HG02970 (cell line): Measurements from ENCODE around the gene NGFR.
"Not testable (repeated sequence)": the region's sequence is repeated elsewhere in the genome, so short reads cannot be mapped to it uniquely, and the experiment has no call there.

Experiments
- ATAC-seq: cut with Tn5 transposase; IDR thresholded peaks from one replicate; pipeline ENCODE4 v1.9.1; 2021; ENCODE audit warnings: mild to moderate bottlenecking, moderate library complexity, moderate number of reproducible peaks; ENCODE audit not compliant: unreplicated experiment, low FRiP score

Gene NGFR

DNA sequence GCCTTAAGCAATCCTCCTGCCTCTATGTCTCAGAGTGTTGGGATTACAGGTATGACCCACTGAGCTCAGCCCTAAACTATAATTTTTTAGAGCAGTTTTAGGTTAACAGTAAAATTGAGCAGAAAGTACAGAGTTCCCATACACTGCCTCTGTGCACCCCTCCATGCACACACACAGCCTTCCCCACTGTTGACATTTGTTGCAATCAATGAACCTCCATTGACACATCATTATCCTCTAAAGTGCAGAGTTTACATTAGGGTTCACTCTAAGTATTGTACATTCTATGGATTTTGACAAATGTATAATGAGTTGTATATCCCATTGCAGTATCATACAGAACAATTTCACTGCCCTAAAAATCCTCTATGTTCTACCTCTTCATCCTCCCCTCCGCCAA is 35.0 kb downstream of the NGFR start:
- ATAC-seq: no peak

DNA sequence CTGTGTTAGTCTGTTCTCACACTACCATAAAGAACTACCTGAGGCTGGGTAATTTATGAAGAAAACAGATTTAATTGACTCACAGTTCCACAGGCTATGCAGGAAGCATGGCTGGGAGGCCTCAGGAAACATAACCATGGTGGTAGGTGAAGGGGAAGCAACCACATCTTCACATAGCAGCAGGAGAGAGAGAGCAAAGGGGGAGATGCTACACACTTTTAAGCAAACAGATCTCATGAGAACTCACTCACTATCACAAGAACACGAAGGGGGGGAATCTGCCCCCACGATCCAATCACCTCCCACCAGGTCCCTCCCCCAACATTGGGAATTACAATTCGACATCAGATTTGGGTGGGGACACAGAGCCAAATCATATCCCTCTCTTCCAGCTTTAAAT is 48.8 kb downstream of the NGFR start:
- no peak for ATAC-seq

DNA sequence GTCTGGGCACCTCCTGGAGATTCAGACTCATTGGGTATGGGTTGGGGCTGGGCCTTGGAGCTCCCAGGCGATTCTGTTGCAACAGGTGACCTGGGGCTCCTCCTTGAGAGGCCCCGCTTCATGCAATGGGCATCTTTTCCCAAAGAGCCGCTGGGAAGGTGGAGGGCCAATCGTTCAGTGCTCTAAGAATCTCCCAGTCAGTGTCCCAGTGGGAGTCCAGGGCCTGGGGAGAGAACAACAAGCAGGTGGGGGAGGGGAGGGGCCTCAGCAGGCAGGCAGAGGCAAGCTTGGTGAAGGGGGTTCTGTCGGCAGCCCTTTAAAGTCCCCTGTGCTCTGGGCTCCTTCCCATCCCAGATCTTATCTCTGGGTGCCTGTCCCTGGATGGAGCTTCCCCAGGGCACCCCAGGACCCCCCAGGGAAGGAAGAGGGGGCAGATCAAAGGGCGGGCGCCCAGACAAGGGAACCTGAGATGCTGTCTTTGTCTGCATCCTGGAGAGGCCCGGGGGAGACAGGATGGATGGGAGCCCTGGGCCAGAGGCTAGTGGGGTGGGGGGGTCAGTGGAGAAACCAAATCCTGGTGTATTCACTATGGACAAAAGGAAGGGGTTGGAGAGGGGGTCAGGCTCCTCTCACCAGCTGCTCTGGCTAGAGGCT is 50.0 kb downstream of the NGFR start:
- ATAC-seq: no peak

DNA sequence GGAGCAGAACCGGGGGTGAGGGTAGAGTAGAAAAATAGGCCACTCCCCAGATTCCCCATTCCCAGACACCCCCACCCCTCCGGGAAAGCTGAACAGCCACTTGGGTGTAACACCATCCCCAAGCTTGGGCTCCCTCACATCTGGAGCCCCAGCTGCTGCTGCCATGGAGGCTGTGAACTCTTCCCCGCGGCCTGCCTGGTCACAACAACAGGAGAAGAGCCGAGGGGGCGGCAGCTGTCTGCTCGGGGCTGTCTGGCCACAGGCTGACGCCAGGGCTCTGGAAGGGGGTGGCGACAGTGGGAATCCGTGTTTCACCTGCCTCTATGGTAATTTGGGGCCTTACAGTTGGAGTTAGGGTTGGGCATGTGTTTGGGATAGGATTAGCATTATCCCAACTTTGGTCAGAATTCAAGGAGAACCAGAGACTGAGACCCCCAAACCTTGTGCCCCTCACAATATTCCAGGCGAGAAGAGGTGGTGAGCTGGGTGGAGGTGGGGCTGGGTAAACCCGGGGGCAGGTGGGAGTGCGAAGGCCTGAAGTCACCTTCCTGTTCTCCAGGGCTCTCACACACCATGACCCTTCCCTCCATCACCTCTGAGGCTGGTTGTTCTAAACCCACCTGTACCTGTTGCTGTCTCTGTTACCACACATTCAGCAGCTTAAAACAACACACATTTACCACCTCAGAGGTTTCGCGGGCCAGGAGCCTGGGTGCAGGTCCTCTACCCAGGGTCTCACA is 50.9 kb downstream of the NGFR start:
- ATAC-seq: no peak

DNA sequence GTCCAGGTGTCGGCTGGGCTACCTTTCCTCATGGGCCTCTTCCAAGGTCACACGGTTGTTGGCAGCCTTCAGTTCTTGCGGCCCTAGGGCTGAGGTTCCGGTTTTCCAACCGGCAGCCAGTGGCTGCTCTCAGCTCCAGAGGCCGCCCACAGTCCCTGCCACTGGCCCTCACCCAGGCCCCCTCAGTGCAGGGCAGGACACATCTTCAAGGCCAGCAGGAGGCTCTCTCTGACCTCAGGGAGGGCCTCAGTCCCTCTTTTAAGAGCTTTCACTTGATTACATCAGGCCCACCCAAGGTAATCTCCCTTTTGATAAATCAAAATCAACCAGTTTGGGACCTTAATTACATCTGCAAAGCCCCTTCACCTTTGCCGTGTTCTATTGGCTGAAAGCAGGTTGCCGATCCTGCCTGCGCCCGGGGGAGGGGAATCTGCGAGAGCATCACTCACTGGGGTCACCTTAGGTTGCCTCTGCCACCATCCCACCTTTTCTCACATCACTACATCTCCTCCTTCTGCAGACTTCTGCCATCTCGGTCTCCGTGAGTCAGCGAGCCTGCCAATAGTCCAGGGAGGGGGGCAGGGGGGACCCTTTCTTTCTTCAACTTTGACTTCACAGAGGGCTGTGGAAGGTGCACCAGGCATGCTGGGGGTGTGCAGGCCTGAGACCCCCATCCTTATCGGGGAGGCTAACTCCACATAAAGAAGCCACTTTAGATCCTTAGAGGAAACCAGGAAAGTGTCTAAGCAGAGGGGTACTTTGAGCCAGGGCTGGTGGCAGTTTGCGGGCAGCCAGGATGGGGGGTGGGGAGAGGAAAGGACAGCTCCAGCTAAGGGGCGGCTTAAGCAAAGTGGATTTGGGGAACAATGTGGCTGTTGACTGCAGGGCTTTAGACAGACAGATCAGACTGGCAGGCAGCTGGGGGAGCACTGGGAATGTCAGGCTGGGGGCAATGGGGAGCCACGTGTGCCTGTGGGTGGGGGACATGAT is 51.7 kb downstream of the NGFR start:
- ATAC-seq: no peak

DNA sequence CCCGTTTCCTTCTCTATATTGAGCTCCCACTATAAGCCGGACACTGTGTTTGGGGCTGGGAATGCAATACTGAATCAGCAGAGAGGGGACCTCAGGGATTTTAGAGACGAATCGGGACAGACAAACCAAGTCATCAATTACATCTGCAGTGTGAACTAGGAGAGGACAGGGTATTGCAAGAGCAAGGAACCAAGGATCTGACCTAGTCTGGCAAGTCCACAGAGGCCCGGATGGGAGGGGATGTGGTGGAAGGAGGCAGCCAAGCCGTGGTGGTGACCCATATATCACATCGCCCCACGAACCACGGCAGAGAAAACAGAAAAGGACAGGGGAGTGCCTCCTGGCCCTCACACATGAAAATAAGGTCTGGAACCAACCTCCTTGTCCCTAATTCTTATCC is 52.5 kb downstream of the NGFR start:
- ATAC-seq: no peak

DNA sequence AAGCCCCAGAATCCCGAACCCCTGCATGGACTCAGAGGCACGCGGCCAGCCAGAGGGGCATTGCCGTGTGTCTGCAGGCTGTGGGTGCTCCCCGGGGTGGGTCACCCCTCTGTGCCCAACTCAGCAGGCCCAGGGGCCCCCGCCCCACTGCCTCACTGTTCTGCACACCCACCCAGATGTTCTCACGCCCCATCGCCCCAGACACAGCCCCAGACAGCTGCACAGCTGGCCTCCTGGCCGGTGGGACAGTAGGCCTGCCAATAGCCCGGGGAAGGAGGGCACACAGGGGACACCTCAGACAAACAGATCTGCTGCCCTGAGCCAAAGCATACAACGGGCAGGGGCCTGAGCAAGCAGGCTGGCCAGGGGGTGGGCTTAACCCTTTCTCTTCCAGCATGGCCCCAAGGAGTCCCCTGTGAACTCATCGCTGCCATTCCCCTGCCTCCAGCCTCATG is 53.0 kb downstream of the NGFR start:
- ATAC-seq: no peak

DNA sequence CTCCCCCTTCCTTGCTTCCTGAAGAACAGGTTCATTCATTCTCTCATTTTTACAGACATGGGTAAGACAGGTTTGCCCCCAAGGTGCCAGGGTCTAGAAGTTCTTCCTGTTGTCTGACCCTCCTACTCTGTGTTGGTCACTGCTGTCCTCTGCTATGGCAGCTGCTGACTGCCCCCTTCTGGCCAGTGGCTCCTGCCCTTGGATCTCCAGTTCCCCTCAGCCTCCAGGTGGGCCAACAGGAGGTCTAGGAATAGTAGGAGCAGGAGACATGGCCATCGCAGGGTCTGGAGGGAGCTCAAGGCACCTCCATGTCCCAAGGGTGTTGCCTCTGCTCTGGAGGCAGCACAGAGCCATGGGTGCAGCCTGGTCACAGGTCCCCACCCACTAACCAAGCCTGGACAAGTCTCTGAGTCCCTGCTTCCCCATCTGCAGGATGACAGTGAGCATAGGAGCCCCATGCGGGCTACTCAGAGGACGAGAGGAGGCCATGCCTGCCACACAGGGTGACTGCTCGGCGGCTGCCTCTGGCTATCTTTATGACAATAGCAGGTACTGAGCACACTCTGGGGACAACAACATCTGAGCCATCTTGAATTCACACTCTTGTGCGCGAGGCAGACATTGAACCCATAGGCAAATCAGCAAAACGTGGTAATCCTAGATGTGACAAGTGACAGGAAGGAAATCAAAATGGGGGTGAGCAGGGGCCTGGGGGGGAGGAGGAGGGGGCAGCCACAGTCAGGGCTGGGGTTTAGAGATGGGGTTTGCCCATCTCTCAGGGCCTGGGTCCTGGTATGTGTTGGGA is 53.6 kb downstream of the NGFR start:
- no peak for ATAC-seq

DNA sequence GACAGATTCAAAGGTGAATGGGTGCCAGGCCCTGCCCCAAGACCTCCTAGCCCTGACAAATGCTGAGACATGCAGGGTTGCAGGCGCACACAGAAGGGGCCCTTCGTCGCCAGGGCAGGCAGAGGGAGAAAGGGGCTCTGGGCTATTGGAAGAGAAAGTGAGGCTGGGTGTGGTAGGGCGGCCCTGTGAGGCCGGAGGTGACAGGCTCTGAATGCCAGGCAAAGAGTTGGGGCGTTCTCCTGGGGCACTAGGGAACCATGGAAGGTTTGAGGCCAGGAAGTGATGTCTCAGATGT is 54.2 kb downstream of the NGFR start:
- no peak for ATAC-seq

DNA sequence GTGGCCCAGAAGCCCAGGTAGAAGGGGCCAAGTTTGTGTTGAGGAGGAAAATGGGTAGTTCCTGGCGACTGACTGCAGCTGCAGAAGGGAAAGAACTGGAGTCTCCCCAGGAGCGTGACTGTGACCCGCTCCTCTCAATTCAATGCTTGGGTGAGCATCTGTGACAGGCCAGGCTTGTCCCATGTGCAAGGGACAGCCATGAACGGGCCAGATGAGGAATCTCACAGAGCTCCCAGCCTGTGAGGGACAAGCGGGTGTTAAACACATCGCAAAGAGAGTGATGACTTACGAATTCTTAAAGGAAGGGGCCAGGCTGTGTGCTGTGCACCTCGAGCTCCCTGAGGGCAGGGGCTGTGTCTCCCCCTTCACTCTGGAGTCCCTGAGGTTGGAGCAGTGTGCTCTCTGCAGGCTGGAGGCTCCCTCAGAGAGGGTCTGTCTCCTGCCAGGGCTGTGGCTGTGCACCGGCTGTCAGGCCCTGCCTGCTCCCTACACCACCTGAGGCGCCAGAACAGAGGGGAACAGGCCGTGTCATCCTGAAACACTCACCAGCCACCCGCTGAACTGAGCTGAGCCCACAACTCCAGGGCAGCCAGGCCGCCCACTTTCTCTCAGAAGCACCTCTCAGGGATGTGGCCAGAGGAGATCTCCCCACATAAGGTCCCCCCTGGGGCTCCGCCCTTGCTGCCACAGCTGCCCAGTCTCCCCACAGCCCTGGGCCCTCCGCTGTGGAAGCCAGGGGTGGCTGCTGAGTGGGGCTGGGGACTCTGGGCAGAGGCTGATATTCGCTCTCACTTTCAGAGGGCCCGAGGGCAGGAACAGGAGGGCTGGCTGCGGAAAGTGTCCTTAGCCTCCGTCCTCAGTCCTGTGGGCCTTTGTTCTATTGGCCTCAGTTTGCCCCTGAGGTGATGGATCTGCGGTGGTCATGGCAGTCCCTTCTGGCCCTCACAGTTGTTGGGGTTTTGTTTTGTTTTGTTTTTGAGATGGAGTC is 54.9 kb downstream of the NGFR start:
- ATAC-seq: no peak

DNA sequence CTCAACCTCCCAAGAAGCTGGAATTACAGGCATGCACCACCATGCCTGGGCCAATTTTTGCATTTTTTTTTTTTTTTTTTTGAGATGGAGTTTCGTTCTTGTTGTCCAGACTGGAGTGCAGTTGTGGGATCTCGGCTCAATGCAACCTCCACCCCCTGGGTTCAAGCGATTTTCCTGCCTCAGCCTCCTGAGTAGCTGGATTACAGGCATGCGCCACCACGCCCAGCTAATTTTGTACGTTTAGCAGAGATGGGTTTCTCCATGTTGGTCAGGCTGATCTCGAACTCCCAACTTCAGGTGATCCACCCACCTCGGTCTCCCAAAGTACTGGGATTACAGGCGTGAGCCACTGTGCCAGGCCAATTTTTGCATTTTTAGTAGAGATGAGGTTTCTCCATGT is 55.7 kb downstream of the NGFR start:
- not testable (repeated sequence) for ATAC-seq

DNA sequence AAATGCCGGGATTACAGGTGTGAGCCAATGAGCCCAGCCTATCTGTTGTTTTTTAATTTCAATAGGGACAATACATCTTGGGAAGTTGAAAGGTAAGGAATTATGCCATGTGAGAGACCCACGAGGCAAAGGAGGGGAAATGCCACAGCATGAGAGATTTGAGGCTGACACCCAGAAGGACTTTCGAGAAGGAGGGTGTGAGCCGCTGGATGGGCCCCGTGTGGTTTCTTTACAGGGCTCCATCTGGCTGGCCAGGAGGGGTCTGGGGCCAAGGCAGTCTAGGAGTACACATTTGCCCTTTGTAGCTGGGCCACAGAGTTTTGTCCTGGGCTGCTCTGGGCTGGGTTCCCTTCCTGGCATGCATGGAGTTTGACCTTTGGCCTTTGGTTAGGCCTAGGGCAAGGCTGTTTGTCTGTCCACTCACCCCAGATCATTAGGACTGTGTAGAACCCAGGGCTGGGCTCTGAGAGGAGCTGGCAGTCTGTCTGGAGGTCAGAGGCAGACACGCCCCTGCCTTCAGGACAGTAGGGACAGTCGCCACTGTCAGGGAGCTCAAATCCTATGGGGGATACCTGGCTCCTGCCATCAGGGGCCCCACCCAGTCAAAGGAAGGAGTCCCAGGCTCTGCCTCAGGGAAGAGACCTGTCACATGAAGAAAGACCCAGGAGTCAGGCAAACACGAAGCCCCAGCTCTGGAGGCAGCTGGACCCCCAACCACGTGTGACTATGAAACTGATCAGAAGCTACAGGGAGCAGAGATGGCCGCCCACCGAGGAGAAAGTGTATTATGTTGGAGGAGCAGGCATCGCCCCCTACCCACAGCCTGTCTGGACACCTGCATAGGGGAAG is 56.4 kb downstream of the NGFR start:
- ATAC-seq: no peak

DNA sequence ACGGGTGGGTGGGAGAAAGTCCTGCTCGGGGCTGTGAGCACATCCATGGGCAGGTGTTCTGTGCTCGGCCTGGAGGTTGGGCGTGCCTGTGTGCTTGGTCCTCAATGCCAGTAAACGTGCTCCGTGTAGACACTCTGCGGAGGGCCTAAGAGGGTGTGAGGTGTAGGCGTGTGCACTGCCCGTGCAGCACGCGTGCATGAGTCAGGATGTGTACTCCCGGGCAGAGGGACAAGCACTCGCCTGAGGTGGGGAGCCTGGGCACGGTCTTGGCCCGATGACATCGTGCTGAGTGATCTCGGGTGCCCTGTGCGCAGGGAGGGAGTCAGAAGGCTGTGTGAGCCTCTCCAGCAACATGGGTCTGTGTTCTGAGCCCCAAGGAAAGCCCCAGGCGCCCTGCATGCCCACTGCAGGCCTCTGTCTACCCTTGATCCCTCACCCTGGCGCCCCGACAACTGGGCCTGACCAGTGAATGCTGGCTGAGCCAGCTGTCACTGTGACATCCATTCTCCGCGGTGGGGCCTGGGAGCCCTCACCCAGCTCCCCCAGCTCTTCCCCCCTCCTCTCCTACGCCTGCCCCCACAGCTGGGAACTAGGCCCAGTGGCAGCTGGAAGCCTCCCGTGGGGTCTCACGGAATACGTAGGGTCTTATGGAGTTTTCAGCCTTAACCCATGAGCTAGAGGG is 57.1 kb downstream of the NGFR start:
- ATAC-seq: no peak

DNA sequence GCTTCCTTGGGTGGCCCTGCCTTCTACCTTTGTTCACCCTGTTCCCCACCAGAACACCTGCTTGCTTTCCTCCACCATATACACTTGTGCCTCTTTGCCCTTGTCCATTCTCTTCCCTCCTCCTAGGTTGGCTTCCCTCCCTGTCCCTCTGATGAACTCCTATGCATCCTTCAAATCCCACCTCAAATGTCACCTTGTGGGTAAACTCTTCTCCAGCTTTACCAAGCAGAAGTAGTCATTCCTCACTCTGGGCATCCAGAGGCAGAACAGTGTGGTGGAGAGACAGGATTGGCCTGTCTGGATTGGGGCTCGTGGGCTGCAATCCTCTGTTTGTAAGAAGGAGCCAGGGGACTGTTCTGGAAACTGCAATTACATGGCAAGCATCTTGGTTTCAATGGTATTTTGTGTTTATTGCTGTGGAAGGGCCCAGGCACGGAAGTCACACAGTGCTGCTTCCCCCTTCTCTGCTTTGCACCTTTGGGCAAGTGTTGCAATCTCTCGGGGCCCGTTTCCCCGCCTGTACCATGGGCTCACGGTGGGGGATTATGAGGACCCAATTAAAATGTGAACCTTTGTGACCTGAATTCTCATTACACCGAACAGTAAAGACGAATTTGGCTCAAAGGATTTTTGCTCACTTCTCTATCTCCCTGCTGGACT is 58.7 kb downstream of the NGFR start:
- no peak for ATAC-seq

DNA sequence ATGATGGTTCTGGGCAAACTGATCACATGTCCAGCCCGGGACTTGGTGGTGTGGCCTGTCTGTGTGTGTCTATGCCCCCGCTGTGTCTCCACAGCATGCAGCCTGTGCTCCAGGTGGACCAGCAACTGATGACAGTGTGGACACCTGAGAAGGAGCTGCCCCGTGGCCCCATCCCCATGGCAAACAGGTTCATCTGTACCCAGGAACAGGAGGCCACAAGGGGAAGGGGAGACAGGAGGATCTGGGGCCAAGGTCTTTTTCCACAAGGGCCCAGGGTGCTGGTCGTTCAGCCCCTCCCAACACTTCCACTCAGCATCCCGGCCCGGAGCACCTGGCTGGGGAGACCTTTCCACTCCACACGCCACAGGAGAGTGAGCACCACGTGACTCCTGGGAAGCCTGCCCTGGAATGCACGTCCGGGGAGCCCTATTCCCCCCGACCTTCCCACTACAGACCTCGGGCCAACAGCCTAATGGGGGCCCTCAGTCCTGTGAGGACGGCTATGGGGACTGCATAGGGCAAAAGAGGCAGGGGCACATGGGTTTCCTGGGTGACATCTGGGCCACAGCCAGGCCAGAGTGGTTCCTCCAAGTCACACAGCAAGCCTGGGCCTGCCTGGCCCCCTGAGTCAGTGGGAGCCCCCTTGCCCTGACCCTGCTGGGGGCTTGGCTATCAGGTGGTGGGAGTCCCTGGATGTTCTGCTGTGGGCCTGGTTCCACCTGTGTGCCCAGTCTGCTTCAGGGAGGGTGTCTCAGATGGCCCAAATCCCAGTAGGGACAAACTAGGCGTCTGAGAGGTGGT is 59.8 kb downstream of the NGFR start:
- no peak for ATAC-seq

DNA sequence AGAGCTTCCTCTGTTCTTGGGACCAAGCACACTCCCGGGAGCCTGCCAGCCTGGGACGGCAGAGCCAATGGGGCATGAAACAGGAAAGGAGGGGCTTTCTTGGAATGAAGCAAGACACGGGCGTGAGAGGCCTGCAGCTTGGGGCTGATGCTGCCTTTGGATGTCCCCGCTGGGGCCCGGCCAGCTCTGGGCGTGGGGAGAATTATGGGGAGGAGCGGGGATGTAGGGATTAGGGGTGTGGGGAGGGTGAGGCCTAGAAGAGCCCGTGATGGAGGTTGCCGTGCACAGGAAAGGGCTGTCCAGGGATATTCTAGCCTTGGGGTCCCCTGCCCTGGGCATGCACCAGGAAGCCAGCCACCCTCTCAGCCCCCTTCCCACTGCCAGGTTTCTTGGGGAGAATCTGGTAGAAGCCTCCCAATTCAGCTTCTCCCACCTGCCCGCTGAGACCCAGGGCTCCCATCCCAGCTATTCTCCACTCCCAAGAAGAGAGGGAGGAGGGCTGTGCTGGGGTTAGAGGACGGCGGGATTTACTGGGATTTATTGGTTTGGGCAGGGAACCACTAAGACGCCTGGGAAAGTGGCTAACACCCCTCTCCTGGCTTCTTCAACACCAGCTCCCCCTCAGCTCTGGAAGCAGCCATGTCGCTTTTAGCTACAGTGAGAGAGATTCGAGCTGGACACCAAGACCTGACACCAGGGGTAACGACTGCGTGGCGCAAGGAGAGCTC is 60.6 kb downstream of the NGFR start:
- no peak for ATAC-seq
